Kidney (tissue), 14 donors: ENCODE measurements around the gene SFI1. TPM values are rescaled to one million over a fixed set of nuclear protein-coding genes. Genes with fewer than 3 reads are reported as not detected.
A peak's percentile ranks its signal among the peaks of the same experiment; 100 is the strongest.

Experiments used
- DNase-seq, 5 donors: peaks; one replicate each; pipeline ENCODE4 v3.0.0-alpha.2; 2013 to 2020
- FAIRE-seq: peaks from 2 replicates; lab custom pipeline; 2012; peaks lifted over from hg19 to GRCh38; lab: Jason Lieb, UNC
- H3K27ac ChIP-seq, 2 donors: one replicate each; pipeline ENCODE4 v1.7.0; 2013; ENCODE audit warnings: low read depth in 2 of 2, low read length in 2 of 2, inconsistent platforms in 1 of 2
- H3K27me3 ChIP-seq: one replicate; pipeline ENCODE4 v1.7.1; 2013; ENCODE audit warnings: low read length, inconsistent platforms; ENCODE audit not compliant: control insufficient read depth, insufficient read depth
- H3K36me3 ChIP-seq, 3 donors: one replicate each; pipeline versions ENCODE4 v1.7.0 to v1.7.1; 2013; ENCODE audit warnings: low read length in 3 of 3, control low read depth in 1 of 3, inconsistent platforms in 1 of 3; ENCODE audit not compliant: insufficient read depth in 3 of 3, control insufficient read depth in 2 of 3
- H3K4me1 ChIP-seq, 3 donors: one replicate each; pipeline versions ENCODE4 v1.7.0 to v1.7.1; 2013; ENCODE audit warnings: low read length in 3 of 3, inconsistent platforms in 1 of 3, low read depth in 1 of 3; ENCODE audit not compliant: control insufficient read depth in 2 of 3, insufficient read depth in 2 of 3
- H3K4me3 ChIP-seq, 3 donors: one replicate each; pipeline versions ENCODE4 v1.7.0 to v1.8.1; 2013; ENCODE audit warnings: low read length in 3 of 3, control low read depth in 1 of 3, inconsistent platforms in 1 of 3
- H3K9ac ChIP-seq, 3 donors: one replicate each; pipeline versions ENCODE4 v1.7.0 to v1.7.1; 2013; ENCODE audit warnings: low read length in 3 of 3, control low read depth in 1 of 3, inconsistent platforms in 1 of 3
- H3K9me3 ChIP-seq, 3 donors: one replicate each; pipeline versions ENCODE4 v1.7.0 to v1.7.1; 2013; ENCODE audit warnings: low read length in 3 of 3, control low read depth in 1 of 3, inconsistent platforms in 1 of 3; ENCODE audit not compliant: control insufficient read depth in 2 of 3, insufficient read depth in 1 of 3
- intact Hi-C: fragments of 100-400 bp; cut with DNase I; formaldehyde crosslinking; loops from one replicate; pipeline ENCODE4 v1.11.1; 2022
- polyA plus RNA-seq: library from polyadenylated mRNA; stranded (reverse); fragments of 350-450 nt; fragmentation: Illumina TruSeq; extraction: RNeasy Lipid Tissue Mini Kit (QIAGEN cat#74804); gene quantifications from one replicate; pipeline ENCODE4 v1.2.3, GENCODE V29; 2014; ENCODE audit warnings: low read depth, low replicate concordance; ENCODE audit not compliant: insufficient read depth
- total RNA-seq: library from RNA; stranded (reverse); fragmentation: NEBNext Ultra II Directional; extraction: Animal tissue kit (Norgen Biotek cat#: 25700); gene quantifications from one replicate; pipeline ENCODE4 v1.2.1, GENCODE V29; 2021
- TF ChIP-seq, protein P1 (sequence below): IDR thresholded peaks from 3 replicates; pipeline ENCODE4 v1.5.1; 2012; ENCODE audit warnings: mild to moderate bottlenecking, moderate library complexity, borderline replicate concordance; ENCODE audit not compliant: insufficient read depth; ENCODE audit errors: extremely low read depth
- donor health status: control.
- donor health status: control.
- donor health status: control.
- donor health status: control.
- donor health status: control.
- donor health status: DM: yes; HTN: yes; CAD: no.
- donor health status: Normal renal cell carcinoma (clear cell type).

The SFI1 gene
- total and polyA plus RNA-seq, 2 donors from 2014 or later, result 11.4 to 48.2 TPM

DNA sequence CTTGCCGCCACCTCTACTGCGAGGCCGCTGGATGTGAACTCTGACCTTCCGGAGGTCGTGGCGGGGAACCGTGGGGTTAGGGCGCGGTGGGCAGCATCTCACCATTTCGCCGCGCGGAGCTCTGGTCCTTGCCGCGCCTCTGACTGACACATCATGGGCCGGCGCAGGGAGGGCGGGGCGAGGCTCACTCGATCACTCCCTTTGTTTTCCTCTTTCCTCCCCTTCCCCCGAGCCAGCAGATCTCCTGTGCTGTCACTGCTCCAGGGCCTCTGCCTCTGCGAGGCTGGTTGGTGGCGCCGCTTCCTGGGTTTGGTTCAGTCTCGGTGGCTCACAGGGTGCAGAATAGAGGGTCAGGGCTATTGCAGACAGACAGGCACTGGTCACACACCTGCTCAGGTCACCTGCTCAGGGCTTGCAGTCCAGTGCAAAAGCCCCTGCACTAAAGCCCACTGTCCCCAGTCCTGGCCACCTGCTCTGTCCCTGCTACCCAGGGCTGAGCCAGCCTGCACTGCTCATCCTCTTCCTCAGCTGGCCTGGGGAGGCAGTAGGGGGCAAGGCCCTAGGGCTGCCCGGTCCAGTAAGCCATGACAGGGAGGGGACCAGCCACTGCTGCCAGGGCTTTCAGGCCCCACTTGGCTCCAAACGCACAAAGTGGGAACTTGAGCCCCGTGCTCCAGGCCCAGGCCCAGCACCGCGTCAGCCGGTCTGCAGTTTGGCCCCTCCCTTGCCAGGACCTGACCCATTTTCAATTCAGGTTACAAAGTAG is 129.5 kb downstream of the SFI1 start:
- DNase-seq (peak in 4 of 5 donors; percentile 76 to 88 (median 81)), FAIRE-seq (no peak)
- Histone ChIP-seq H3K4me3 (no peak overlapping the region), H3K36me3 (peaks cover 0 to 2% (median 0%) of the 10 kb centered on the region in 3 donors), H3K4me1 (peaks cover 0 to 40% (median 6%) of the 10 kb centered on the region in 3 donors), H3K9me3 (no peaks in the 10 kb centered on the region), H3K9ac (no peak overlapping the region), H3K27me3 (no peaks in the 10 kb centered on the region), H3K27ac (peak overlapping the region in 1 of 2 donors; percentile 39)
- TF ChIP-seq, protein P1, sequence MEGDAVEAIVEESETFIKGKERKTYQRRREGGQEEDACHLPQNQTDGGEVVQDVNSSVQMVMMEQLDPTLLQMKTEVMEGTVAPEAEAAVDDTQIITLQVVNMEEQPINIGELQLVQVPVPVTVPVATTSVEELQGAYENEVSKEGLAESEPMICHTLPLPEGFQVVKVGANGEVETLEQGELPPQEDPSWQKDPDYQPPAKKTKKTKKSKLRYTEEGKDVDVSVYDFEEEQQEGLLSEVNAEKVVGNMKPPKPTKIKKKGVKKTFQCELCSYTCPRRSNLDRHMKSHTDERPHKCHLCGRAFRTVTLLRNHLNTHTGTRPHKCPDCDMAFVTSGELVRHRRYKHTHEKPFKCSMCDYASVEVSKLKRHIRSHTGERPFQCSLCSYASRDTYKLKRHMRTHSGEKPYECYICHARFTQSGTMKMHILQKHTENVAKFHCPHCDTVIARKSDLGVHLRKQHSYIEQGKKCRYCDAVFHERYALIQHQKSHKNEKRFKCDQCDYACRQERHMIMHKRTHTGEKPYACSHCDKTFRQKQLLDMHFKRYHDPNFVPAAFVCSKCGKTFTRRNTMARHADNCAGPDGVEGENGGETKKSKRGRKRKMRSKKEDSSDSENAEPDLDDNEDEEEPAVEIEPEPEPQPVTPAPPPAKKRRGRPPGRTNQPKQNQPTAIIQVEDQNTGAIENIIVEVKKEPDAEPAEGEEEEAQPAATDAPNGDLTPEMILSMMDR, result no peak
- intact Hi-C loops, result no loop called here

DNA sequence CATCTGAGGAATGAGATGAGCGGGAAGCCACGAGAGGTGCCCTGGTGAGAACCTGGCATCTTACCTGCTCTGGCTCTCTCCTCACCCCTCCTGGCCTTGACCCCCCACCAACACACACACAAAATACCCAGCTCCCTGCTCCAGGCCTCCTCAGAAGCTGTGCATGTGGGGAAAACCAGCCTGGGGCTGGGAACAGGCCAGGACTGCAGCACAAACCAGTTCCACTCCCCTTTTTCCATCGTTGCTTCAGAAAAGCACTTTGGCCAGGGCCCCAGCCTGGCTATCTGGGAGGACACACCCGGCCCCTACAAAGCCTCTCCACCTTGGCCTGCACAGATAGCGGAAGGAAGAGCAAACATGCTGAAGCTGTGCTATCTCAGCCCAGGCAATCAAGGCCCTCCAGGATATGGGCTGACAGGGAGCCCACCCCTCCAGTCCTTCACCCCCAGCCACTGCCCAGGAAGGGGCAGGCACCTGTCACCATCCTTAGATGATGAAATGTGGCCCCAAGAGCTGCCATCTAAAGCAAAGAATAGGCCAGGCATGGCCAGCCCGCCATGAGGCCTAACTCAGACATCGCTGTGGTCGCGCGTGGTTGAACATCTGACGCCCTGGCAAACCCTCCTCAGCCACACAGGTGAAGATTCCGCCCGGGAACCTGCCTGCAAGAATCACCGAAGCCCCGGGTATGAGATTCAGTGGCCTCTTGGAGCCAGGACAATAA is 130.3 kb downstream of the SFI1 start:
- Histone ChIP-seq H3K4me1 (peaks cover 0 to 48% (median 6%) of the 10 kb centered on the region in 3 donors), H3K27ac (peak overlapping the region in 1 of 2 donors; percentile 39)
- peak in 1 of 5 donors; percentile 50 for DNase-seq

DNA sequence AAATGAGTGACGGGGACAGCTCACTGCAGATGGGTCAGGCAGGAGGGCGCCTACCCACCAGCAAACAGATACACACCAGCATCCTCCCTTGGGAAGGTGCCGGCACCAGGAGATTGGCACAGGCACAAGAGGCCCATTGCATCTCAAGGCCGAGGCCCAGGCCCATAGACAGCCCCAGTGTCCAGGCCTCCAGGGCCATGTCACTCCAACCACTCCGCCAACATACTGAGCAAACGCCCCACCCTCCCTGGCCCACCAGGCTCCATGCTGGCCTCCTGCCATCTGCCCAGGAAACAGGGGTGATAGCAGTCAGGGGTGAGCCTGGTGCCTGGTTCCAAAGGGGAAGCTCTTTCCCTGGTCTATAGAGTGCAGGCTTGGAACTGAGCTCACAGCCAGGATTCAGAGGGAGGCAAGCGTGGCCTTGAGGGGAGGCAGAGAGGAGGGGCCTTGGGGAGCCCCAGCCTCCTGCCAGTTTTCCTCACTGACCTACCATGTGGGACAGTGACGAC is 130.9 kb downstream of the SFI1 start:
- Histone ChIP-seq H3K4me3 (no peak overlapping the region), H3K36me3 (no peaks in the 10 kb centered on the region), H3K9me3 (no peaks in the 10 kb centered on the region), H3K9ac (no peak overlapping the region), H3K27me3 (no peaks in the 10 kb centered on the region), H3K4me1 (peaks cover 0 to 48% (median 6%) of the 10 kb centered on the region in 3 donors), H3K27ac (peak overlapping the region in 1 of 2 donors; percentile 3)
- TF ChIP-seq, protein P1, result no peak
- intact Hi-C loops, result no loop called here
- peak in 1 of 5 donors; percentile 44 for DNase-seq
- FAIRE-seq, result no peak

More for the DNA sequence above, 130.3 kb downstream of the SFI1 start:
- Histone ChIP-seq H3K4me3 (no peak overlapping the region), H3K9me3 (no peaks in the 10 kb centered on the region), H3K36me3 (no peaks in the 10 kb centered on the region), H3K9ac (no peak overlapping the region), H3K27me3 (no peaks in the 10 kb centered on the region)
- TF ChIP-seq, protein P1, result no peak
- no peak for FAIRE-seq
- intact Hi-C loops, result no loop called here
